Upper lobe of right lung (tissue), 1 donor: ENCODE results near the gene MC5R. TPM values are rescaled to one million over a fixed set of nuclear protein-coding genes. Genes with fewer than 3 reads are reported as not detected.

Experiments used
- ATAC-seq: fragments of 200-7000 bp; cut with Tn5 transposase; one replicate; pipeline ENCODE4 v1.9.1; 2020; ENCODE audit warnings: mild to moderate bottlenecking, moderate library complexity
- DNase-seq: peaks from one replicate; pipeline ENCODE4 v3.0.0-alpha.2; 2020
- H3K27ac ChIP-seq: fragments of 200-600 bp; one replicate; pipeline ENCODE4 v1.8.0; 2022
- H3K27me3 ChIP-seq: fragments of 200-600 bp; one replicate; pipeline ENCODE4 v1.8.0; 2022; ENCODE audit warnings: mild to moderate bottlenecking
- H3K36me3 ChIP-seq: fragments of 200-600 bp; one replicate; pipeline ENCODE4 v1.8.0; 2022
- H3K4me1 ChIP-seq: fragments of 200-600 bp; one replicate; pipeline ENCODE4 v1.8.0; 2022
- H3K4me3 ChIP-seq: fragments of 200-600 bp; one replicate; pipeline ENCODE4 v1.8.0; 2022; ENCODE audit warnings: mild to moderate bottlenecking
- H3K9me3 ChIP-seq: fragments of 200-600 bp; one replicate; pipeline ENCODE4 v1.8.0; 2022
- CTCF ChIP-seq: fragments of 200-600 bp; IDR thresholded peaks from one replicate; pipeline ENCODE4 v1.8.0; 2022; ENCODE audit warnings: antibody characterized with exemption
- intact Hi-C: fragments of 100-400 bp; cut with DNase I; formaldehyde crosslinking; loops from one replicate; pipeline ENCODE4 v1.11.0; 2022
- total RNA-seq: library from RNA; stranded (reverse); fragmentation: NEBNext Ultra II Directional; extraction: Animal tissue kit (Norgen Biotek cat#: 25700); gene quantifications from one replicate; pipeline ENCODE4 v1.2.1, GENCODE V29; 2021
- donor health status: DM: no; HTN: yes; CAD: no; lungs with severe emphysema.

Gene MC5R
- total RNA-seq, 1 donor from 2014 or later: not detected

GRCh38 chr18:13872932-13873331, 49.0 kb downstream of the MC5R start:
- no peak for TF ChIP-seq CTCF
- peaks cover 21% of the 10 kb centered on the region for H3K27me3 ChIP-seq
- DNase-seq: no peak
- H3K9me3 ChIP-seq: no peaks in the 10 kb centered on the region
- no peak overlapping the region for H3K27ac ChIP-seq
- H3K36me3 ChIP-seq: no peaks in the 10 kb centered on the region
- intact Hi-C loops: no loop called here
- H3K4me1 ChIP-seq: no peaks in the 10 kb centered on the region
- no peak for ATAC-seq
- no peak overlapping the region for H3K4me3 ChIP-seq

- H3K36me3 ChIP-seq: no peaks in the 10 kb centered on the region
- H3K9me3 ChIP-seq: no peaks in the 10 kb centered on the region
- peaks cover 10% of the 10 kb centered on the region for H3K27me3 ChIP-seq
- H3K4me1 ChIP-seq: no peaks in the 10 kb centered on the region
- no peak for ATAC-seq
- H3K4me3 ChIP-seq: no peak overlapping the region
- intact Hi-C loops: no loop called here
- no peak for DNase-seq
- no peak overlapping the region for H3K27ac ChIP-seq
- TF ChIP-seq CTCF: no peak
Measured at GRCh38 chr18:13874558-13874957, 50.6 kb downstream of the MC5R start.

Other genes with a start within 250 kb of the MC5R start
- gene FAM210A, start 97.6 kb upstream of the MC5R start, total RNA-seq: 13.1 TPM
- 30.9 TPM for gene RNMT, start 97.5 kb upstream of the MC5R start, total RNA-seq
- not detected for gene MC2R, start 91.4 kb downstream of the MC5R start, total RNA-seq